Cardiac fibroblast (primary cell): ENCODE measurements around the gene XPNPEP2.

ENCODE experiments used
- DNase-seq, 2 donors: peaks; one replicate each; pipeline versions ENCODE4 v3.0.0 to v3.0.0-alpha.2; 2010; ENCODE audit warnings: low read depth in 2 of 2
- H3K4me3 ChIP-seq, 2 donors: replicated peaks in 1 of 2; 1 replicate in 1 of 2; 2 replicates in 1 of 2; pipeline ENCODE4 v1.5.1; 2011; ENCODE audit warnings: low read depth in 2 of 2, low read length in 2 of 2, mild to moderate bottlenecking in 2 of 2, moderate library complexity in 1 of 2
- CTCF ChIP-seq: IDR thresholded peaks from one replicate; pipeline ENCODE4 v1.5.1; 2011; ENCODE audit warnings: low read depth, mild to moderate bottlenecking, low read length, inconsistent platforms

The XPNPEP2 gene

GRCh38 chrX:129781680-129782495 lies 43.1 kb downstream of the XPNPEP2 start:
- DNase-seq: no peak
- H3K4me3 ChIP-seq: no peak overlapping the region
- TF ChIP-seq CTCF: no peak

- DNase-seq: no peak
- no peak for TF ChIP-seq CTCF
- H3K4me3 ChIP-seq: no peak overlapping the region
These were observed 43.9 kb downstream of the XPNPEP2 start for GRCh38 chrX:129782706-129783105.

GRCh38 chrX:129783291-129783713 lies 44.5 kb downstream of the XPNPEP2 start:
- DNase-seq: no peak
- H3K4me3 ChIP-seq: no peak overlapping the region
- no peak for TF ChIP-seq CTCF

GRCh38 chrX:129784371-129784770 lies 45.6 kb downstream of the XPNPEP2 start:
- DNase-seq: no peak
- H3K4me3 ChIP-seq: no peak overlapping the region
- TF ChIP-seq CTCF: no peak

- TF ChIP-seq CTCF: no peak
- no peak for DNase-seq
- H3K4me3 ChIP-seq: no peak overlapping the region
These were observed 46.6 kb downstream of the XPNPEP2 start for GRCh38 chrX:129785160-129785947.

GRCh38 chrX:129786210-129786651 lies 47.5 kb downstream of the XPNPEP2 start:
- TF ChIP-seq CTCF: no peak
- no peak overlapping the region for H3K4me3 ChIP-seq
- no peak for DNase-seq
